ENCODE measurements around the gene CAMTA1.
A peak's percentile ranks its signal among the peaks of the same experiment; 100 is the strongest.

Gene CAMTA1

DNA sequence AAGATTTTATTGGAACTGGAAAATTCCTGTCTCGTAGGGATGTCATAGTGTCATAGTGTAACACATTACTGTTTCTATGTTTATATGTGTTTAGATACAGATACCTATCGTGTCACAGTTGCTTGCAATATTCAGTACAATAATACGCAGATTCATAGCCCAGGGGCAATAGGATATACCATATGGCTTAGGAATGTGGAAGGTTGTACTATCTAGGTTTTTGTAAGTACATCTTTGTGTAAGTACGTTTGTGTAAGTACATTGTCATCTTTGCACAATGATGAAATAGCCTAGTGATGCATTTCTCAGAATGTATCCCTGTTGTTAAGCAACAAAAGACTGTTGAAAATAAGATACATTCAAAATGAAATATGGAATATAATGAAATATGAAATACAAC is 68.9 kb downstream of the CAMTA1 start:
- no peak for DNase-seq

GRCh38 chr1:6857831-6858230 is 72.6 kb downstream of the CAMTA1 start:
- no peak for DNase-seq

- peak; percentile 43 for DNase-seq
Measured at GRCh38 chr1:6858596-6858995, 73.3 kb downstream of the CAMTA1 start.

DNA sequence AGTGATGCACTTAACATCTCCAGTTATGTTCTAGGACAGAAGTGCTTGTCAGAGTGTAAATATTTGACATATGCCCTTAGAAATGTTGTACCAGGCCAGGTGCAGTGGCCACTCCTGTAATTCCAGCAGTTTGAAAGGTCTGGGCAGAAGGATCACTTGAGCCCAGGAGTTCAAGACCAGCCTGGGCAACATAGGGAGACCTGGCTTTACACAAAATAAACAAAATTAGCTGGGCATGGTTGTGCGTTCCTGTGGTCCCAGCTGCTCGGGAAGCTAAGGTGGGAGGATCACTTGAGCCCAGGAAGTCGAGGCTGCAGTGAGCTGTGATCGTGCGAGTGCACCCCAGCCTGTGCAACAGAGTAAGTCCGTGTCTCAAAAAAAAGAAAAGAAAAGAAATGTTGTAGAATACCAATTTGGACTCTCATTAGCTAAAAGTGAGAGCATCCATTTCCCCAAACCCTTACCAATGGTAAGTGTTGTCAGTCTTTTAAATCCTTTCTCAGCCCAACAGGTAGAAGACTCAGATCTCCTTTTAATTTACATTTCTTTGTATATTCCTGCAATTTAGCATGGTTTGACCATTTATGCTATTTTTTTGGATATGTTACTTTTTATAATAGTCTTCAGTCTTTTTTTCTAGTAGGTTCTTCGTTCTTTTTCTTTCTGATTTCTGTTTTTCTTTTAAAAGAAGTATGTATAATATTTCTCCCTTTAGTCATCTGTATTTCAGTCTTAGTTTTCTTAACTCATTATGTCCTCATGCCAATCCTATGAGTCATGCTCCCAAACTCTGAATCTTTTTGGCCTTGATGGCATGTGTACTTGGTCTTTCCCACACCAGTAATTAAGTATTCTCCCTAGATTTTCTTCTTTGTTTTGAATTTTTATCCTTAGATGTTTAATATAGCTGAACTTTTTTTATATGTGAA is 74.4 kb downstream of the CAMTA1 start:
- DNase-seq: peak; percentile 97

- no peak for DNase-seq
Measured at GRCh38 chr1:6860401-6860800, 75.1 kb downstream of the CAMTA1 start.

DNA sequence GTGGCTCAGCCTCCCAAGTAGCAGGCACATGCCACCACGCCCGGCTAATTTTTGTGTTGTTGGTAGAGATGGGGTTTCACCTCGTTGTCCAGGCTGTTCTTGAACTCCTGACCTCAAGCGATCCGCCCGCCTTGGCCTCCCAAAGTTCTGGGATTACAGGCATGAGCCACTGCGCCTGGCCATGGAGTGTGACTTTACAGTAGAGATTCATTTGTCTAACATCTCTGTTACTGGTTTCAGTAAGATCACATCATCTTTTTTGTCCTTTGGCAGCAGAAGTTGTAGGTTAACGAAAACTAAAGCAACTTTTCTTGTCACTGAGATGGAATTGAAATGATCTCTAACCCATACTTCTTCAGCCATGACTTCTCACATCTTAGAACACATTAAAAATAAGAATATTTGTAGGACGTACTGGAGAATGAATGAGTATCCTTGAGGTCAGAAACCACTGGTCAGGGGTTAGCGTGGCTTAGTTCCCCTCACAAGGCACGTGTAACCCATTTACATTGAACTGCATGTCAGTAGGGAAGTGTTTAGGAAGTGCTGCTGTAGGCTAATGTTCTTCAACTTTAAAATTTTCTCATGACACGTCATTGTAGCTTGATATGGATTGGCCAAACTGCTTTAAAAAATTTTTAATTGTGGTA is 75.9 kb downstream of the CAMTA1 start:
- no peak for DNase-seq

DNA sequence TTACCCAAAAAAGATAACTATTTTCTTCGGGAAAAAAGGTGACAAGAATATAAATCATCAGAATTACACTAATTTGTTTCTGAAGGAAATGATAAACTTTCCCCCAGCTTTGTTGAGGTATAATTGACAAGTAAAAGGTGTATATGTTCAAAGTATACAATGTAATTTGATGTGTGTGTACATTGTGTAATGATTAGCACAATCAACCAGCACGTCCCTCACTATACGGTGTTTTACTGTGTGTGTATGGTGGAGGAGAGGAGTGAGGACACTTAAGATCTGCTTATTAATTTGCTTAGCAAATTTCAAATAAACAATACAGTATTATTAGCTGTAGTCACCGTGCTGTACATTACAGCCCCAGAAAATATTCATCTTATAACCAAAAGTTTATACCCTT is 77.7 kb downstream of the CAMTA1 start:
- no peak for DNase-seq

DNA sequence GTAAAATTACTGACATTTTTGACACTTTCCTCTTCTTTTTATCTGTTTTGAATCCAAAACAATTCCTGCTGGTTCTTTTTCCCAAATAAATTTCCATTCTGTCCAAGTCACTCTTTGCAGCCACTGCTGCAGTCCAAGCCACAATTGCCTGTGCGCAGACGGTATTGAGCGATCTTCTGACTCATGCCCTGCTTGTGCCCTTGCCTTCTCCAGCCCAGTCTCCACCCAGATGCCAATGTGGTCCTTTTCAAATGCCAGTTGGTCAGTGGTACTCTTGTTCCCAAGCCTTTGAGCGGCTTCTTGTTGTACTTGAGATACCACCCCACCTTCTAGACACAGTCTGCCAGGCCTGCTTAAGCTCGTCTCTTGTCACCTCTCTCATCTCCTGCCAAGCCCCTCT is 78.9 kb downstream of the CAMTA1 start:
- DNase-seq: no peak

DNA sequence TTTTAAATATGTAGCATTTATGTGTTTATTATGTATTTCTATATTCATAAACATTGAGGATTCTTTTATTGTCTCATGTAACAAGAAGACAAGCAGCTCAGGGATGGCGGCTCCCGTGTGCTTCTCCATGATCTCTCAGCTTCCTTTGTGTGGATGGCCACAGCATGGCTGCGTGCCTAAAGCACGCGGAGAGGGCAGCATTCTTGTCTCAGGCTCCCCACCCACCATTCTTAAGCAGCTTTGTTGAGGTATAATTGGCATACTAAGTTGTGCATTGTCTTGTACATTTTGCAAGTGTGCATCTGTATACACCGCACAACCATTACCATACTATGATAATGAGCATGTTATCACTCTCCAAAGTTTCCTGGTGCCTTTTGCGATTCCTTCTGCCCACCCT is 81.6 kb downstream of the CAMTA1 start:
- no peak for DNase-seq

DNA sequence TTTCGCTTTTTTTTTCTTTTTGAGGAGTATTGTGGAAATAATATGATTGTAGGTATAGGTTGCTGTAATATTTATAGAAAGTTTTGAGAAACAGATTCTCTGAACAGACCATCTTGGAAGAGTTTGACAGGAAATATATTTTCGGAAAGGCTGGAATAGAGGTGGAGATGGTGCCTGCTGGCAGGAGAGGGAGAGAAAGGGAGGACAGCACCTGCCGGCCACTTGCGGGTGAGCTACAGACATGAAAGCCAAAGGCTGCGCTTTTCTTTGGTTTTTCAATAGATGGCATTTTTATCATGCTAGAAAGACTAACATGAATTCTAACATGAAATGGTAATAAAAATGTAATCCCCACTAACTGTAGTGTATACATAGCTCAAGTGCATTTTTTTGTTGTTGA is 82.1 kb downstream of the CAMTA1 start:
- DNase-seq: no peak

DNA sequence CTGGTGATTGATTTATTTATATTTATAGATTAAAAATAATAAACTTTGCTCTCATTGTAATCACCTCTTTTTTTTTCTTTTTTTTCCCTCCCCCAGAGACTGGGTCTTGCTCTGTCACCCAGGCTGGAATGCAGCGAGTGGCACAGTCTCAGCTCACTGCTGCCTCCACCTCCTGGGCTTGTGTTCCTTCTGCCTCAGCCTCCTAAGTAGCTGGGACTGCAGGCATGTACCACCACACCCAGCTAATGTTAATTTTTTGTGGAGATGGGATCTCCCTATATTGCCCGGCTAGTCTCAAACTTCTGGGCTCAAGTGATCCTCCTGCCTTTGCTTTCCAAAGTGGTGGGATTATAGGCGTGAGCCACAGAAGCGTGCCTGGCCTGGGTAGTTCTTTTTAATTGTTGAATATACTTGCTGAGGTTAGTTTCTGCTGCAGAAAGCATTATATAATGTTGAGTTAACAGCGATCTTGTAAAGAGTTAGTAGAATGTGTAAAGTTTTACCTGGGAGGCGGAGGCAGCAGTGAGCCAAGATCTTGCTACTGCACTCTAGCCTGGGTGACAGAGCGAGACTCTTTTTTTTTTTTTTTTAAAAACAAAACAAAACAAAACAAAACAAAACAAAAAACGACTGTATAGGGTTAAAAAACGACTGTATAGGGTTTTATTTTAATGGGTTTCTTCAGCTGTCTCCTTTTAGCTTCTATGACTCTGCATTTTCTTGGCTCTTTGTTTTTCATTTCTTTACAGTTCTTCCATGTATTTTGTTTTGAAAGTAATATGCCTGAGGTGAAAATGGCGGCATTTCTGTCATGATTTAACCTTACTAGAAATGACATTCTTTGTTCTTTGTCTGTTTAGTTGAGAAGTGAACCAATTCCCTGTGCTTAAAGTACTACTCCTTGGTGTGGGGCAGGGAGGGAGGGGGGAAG is 82.7 kb downstream of the CAMTA1 start:
- DNase-seq: no peak

- no peak for DNase-seq
Measured at GRCh38 chr1:6868660-6869380, 83.6 kb downstream of the CAMTA1 start.

DNA sequence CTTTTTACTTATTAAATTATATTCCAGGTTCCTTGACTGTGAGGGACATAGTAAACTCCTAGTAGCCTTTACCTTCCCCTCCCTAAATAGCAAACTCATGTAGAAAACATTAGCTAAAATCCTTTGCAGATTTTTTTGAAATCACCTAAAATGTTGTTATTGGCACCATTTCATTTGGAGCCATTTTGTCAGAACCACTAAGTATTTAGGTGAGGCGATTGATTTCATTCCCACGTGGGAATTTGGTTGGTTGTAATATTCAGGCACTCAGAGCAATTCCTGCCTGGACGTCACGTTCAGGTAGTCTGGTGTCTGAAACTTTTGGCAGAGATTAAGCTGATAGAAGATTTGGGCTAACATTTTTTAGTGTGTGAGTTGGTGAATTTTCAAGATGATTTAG is 84.3 kb downstream of the CAMTA1 start:
- DNase-seq: peak; percentile 5

- peak; percentile 34 for DNase-seq
Measured at GRCh38 chr1:6870086-6870485, 84.8 kb downstream of the CAMTA1 start.

DNA sequence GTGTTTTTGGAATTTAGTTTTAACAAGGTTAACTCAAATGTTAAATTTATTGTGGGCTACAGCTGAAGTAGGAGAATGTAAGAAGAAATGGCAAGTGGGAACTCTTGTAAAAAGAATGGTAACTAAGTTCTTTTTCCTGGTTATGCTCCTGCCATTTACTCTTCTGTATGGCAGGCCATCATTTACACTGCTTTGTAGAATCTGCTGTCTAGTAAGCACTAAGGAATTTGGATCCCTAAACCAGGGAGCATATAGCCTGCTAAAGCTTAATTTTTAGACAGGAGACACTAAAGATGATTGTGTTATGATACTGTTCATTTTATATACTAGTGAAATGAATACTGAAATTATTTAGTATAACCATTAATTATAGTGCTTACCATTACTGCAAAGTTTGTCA is 85.3 kb downstream of the CAMTA1 start:
- DNase-seq: peak; percentile 61

GRCh38 chr1:6871300-6871972 is 86.2 kb downstream of the CAMTA1 start:
- DNase-seq: no peak

DNA sequence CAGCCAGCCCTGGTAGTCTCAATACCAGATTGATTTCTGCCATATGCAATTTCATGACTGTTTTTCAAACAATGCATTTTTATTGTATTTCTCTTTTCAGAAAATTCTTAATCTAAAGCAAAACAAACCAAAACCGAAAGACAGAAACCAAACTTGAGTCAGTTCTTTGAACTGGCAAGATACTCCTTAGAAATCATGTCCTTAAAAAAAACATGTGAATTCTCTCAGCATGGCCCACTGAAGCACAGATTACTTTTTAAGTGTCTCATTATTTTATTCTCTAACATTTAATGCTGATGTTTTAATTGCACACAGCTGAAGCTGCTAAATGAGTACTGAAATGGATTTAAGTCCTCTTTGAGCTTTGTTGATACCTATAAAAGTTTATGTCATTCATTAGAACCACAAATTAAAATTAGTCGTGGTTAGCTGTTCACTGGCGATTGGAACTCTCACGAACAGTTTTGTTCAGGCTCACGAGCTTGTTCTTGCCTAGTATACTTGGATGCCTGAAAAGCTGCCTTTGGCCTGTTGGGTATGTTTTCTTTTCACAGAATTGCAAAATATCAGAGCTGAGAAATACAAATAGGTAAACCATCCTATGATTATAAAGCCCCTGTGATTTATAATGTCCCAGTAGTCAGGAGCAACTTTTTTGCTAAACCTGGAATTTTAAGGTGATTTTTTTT is 87.5 kb downstream of the CAMTA1 start:
- DNase-seq: no peak

DNA sequence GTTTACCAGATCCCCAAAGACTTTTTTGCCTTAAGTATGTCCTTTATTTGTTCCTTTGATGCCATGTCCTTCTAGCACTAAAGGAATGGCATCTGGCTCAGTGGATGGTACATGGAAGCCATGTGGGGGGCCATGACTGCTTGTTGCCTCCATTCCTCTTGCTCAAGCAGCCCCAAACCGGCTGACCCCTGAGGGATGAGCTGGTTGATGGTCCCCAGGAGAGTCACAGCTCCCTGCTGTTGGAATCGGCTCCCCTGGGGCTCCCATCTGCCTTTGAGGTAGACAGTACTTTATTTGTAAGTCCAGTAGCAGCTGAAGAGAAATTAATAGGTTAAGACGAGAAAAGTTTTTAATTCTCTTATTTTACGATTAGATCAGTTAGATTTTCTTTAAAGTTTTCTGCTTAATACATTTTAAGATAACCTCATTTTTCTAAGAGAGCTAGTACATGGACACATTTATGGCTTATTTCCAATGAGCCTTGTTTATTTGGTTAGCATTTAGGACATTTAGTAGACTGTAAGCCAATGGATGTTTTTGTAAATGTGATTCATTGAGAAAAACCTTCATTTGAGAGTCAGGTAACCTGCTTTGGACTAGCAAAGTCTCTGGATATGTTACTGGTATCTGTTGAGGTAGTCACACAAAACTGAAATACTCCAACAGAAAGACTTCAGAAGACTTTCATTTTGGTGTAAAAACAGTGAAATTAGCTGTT is 88.2 kb downstream of the CAMTA1 start:
- no peak for DNase-seq

GRCh38 chr1:6874298-6874697 is 89.0 kb downstream of the CAMTA1 start:
- DNase-seq: no peak

- DNase-seq: no peak
Measured at GRCh38 chr1:6880951-6881690, 95.9 kb downstream of the CAMTA1 start.
